ENCODE data around the gene ITGB1. TPM values are rescaled to one million over a fixed set of nuclear protein-coding genes. Genes with fewer than 3 reads are reported as not detected.
A peak's percentile ranks its signal among the peaks of the same experiment; 100 is the strongest.

Gene ITGB1
- total RNA-seq, 3 donors from 2014 or later: 438 to 1,565 (median 480) TPM

DNA sequence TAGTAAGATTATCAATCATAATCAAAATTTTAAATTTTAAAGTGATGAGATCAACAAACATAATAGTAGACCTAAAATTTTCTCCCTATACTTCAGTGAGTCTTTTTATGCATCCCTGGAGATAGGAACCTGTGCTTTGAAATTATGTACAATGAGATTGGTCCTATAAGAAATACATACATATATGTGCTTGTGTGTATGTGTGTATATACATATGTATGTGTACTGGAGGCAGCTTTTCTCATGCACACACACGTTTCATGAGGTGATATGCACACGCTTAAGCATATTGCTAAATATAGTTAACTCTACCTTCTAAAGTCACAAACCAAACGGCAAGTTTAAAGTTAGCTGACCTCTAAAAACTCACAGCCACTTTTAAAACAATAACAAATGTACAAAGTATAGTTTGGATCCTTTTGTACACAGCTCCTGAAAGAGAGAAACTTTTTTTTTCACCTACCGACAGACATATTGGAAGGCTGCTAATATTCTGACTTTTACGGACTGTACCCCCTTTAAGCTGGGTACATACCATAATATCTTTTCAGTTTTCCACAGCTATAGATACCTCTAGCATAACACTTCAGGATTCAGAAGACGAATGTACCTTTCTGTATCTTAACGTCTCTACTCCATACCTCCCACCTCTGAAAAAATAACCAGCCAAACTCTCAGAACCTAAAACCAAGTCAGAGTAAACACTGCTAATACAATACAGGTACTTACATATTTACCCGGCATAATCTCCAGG is 3.3 kb downstream of the ITGB1 start:
- H3K4me3 ChIP-seq: peak overlapping the region in 2 of 3 donors; percentile 89 to 97
- H3K27me3 ChIP-seq: no peaks in the 10 kb centered on the region
- H3K36me3 ChIP-seq: no peaks in the 10 kb centered on the region
- peaks cover 0 to 5% of the 10 kb centered on the region in 2 donors for H3K4me1 ChIP-seq
- H3K9me3 ChIP-seq: no peaks in the 10 kb centered on the region
- no peak for DNase-seq (ENCODE audit: low spot score in 2 of 2)
- H3K27ac ChIP-seq: peak overlapping the region; percentile 27 to 99
- TF ChIP-seq POLR2AphosphoS5 (IDR thresholded peaks at IDR 0.05) (no peak), POLR2A (IDR thresholded peaks at IDR 0.05) (no peak)
- TF ChIP-seq, protein P1, sequence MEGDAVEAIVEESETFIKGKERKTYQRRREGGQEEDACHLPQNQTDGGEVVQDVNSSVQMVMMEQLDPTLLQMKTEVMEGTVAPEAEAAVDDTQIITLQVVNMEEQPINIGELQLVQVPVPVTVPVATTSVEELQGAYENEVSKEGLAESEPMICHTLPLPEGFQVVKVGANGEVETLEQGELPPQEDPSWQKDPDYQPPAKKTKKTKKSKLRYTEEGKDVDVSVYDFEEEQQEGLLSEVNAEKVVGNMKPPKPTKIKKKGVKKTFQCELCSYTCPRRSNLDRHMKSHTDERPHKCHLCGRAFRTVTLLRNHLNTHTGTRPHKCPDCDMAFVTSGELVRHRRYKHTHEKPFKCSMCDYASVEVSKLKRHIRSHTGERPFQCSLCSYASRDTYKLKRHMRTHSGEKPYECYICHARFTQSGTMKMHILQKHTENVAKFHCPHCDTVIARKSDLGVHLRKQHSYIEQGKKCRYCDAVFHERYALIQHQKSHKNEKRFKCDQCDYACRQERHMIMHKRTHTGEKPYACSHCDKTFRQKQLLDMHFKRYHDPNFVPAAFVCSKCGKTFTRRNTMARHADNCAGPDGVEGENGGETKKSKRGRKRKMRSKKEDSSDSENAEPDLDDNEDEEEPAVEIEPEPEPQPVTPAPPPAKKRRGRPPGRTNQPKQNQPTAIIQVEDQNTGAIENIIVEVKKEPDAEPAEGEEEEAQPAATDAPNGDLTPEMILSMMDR (IDR thresholded peaks at IDR 0.05): no peak
- intact Hi-C loops (cut with DNase I; ENCODE audit: low total_unique reads): loop anchor here (10.0 kb wide), 1 partner anchor 50 kb away; no protein-coding TSS in a partner anchor

DNA sequence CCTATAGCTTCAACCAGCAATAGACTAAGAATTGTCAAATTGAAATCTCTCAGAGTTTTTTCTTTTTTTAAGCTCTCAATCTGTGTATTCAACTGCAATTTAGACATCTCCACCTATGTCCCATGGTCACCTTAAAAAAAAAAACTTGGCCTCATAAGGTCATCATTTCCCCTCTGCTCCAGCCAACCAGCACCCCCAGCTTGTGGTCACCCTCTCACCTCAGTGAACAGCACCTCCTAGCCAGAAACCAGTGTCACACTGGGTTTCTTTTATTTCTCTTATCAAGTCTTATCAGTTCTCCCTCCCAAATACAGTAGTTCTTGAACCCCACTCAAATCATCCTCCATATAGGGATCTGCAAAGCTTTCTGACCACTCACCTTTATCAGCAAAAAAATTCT is 4.0 kb downstream of the ITGB1 start:
- H3K27ac ChIP-seq: peak overlapping the region in 1 of 2 donors; percentile 99
- peaks cover 0 to 5% of the 10 kb centered on the region in 2 donors for H3K4me1 ChIP-seq
- H3K36me3 ChIP-seq: no peaks in the 10 kb centered on the region
- DNase-seq (ENCODE audit: low spot score in 2 of 2): no peak
- H3K27me3 ChIP-seq: no peaks in the 10 kb centered on the region
- intact Hi-C loops (cut with DNase I; ENCODE audit: low total_unique reads): loop anchor here (10.0 kb wide), 1 partner anchor 51 kb away; no protein-coding TSS in a partner anchor
- TF ChIP-seq POLR2AphosphoS5 (IDR thresholded peaks at IDR 0.05) (no peak), POLR2A (IDR thresholded peaks at IDR 0.05) (no peak)
- TF ChIP-seq, protein P1 (IDR thresholded peaks at IDR 0.05): no peak
- peak overlapping the region in 1 of 3 donors; percentile 97 for H3K4me3 ChIP-seq
- no peaks in the 10 kb centered on the region for H3K9me3 ChIP-seq

DNA sequence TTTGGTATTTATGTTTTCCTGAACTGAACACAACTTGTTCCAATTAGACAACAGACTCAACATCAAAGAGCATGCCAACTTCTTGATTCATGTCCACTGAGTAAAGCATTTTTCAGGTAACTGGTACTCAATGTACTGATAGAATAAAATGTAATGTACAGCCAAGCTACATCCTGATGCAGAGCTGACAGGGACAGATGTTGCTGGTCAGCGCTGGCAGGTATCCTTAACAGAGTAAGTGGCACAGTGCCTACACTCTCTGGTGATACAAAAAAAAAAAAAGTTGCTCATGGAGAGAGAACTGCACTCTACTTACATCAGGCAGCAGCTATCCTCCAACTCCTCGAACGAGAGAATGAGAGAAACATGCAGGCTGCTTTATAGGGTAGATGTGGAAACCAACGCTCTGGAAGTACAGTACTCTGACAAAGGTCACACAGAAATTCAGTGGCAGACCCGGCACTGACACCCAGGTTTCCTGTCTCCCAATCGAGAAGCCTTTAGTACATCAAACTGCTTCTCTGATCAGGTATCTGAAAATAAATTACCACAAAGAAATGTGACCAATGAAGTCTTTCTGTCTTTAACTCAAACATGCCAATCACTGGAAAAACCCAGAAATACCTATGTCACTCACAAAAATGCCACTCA is 4.6 kb downstream of the ITGB1 start:
- no peak for DNase-seq (ENCODE audit: low spot score in 2 of 2)
- TF ChIP-seq, protein P1 (IDR thresholded peaks at IDR 0.05): no peak
- TF ChIP-seq POLR2AphosphoS5 (IDR thresholded peaks at IDR 0.05) (no peak), POLR2A (IDR thresholded peaks at IDR 0.05) (no peak)
- peak overlapping the region in 1 of 3 donors; percentile 97 for H3K4me3 ChIP-seq
- H3K9me3 ChIP-seq: no peaks in the 10 kb centered on the region
- peaks cover 0 to 5% of the 10 kb centered on the region in 2 donors for H3K4me1 ChIP-seq
- peak overlapping the region in 1 of 2 donors; percentile 99 for H3K27ac ChIP-seq
- H3K36me3 ChIP-seq: no peaks in the 10 kb centered on the region
- no peaks in the 10 kb centered on the region for H3K27me3 ChIP-seq
- intact Hi-C loops (cut with DNase I; ENCODE audit: low total_unique reads): loop anchor here (10.0 kb wide), 1 partner anchor 51 kb away; no protein-coding TSS in a partner anchor

DNA sequence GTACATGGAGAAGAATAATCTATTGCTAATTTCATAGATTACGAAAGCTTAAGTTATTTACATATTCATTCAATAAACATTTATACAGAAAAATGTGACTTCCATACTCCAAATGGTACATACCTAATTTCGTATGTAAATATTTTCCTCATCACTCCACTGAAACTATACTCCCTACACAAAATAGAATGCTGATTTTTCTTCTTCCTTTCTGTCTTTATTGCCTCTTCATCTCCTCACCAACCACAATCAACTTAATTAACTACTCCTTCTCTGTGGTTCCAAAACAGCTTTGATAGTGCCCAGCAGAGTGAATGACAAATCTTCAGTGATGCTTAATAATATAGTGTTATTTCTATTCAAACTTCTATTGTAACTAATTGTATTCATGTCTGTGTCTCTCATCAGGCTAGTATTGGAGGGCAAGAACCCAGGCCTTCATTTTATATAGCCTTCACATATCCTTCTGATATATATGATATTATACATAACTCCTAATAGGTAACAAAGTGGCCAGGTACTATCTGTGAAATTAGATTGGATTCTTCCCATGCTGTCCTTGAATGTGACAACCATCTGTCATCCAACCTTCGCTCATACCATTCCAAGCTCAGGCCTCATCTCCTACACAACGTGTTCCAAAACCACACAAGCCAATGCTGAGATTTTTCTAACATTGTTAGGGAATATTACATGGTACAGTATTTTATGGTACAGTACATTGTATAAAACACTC is 5.3 kb downstream of the ITGB1 start:
- DNase-seq (ENCODE audit: low spot score in 2 of 2): no peak
- Histone ChIP-seq H3K4me1 (peaks cover 0 to 5% of the 10 kb centered on the region in 2 donors), H3K27ac (no peak overlapping the region), H3K4me3 (no peak overlapping the region), H3K27me3 (no peaks in the 10 kb centered on the region), H3K9me3 (no peaks in the 10 kb centered on the region), H3K36me3 (no peaks in the 10 kb centered on the region)
- intact Hi-C loops (cut with DNase I; ENCODE audit: low total_unique reads): loop anchor here (10.0 kb wide), 1 partner anchor 52 kb away; no protein-coding TSS in a partner anchor
- TF ChIP-seq POLR2AphosphoS5 (IDR thresholded peaks at IDR 0.05): no peak
- TF ChIP-seq, protein P1 (IDR thresholded peaks at IDR 0.05): no peak
- TF ChIP-seq POLR2A (IDR thresholded peaks at IDR 0.05): no peak

Data from breast epithelium (tissue), 4 donors.